Duodenal mucosa (tissue), 2 donors: Measurements from ENCODE around the gene KCNA2.

Source experiments
- H3K27ac ChIP-seq: one replicate; pipeline ENCODE4 v1.7.0; 2013; ENCODE audit warnings: low read depth, low read length
- H3K27me3 ChIP-seq, 2 donors: one replicate each; pipeline ENCODE4 v1.7.0; 2013; ENCODE audit warnings: low read length in 2 of 2, control low read depth in 1 of 2; ENCODE audit not compliant: insufficient read depth in 2 of 2, control insufficient read depth in 1 of 2
- H3K36me3 ChIP-seq, 2 donors: one replicate each; pipeline ENCODE4 v1.7.0; 2013; ENCODE audit warnings: low read length in 2 of 2, control low read depth in 1 of 2; ENCODE audit not compliant: insufficient read depth in 2 of 2, control insufficient read depth in 1 of 2
- H3K4me1 ChIP-seq, 2 donors: one replicate each; pipeline ENCODE4 v1.7.0; 2013; ENCODE audit warnings: low read length in 2 of 2, control low read depth in 1 of 2; ENCODE audit not compliant: insufficient read depth in 2 of 2, control insufficient read depth in 1 of 2
- H3K4me3 ChIP-seq, 2 donors: one replicate each; pipeline ENCODE4 v1.7.0; 2013; ENCODE audit warnings: low read length in 2 of 2, low read depth in 1 of 2
- H3K9ac ChIP-seq, 2 donors: one replicate each; pipeline ENCODE4 v1.7.0; 2013; ENCODE audit warnings: low read length in 2 of 2, low read depth in 1 of 2
- H3K9me3 ChIP-seq, 2 donors: one replicate each; pipeline ENCODE4 v1.7.0; 2013; ENCODE audit warnings: low read length in 2 of 2, control low read depth in 1 of 2; ENCODE audit not compliant: control insufficient read depth in 1 of 2

Gene KCNA2

DNA sequence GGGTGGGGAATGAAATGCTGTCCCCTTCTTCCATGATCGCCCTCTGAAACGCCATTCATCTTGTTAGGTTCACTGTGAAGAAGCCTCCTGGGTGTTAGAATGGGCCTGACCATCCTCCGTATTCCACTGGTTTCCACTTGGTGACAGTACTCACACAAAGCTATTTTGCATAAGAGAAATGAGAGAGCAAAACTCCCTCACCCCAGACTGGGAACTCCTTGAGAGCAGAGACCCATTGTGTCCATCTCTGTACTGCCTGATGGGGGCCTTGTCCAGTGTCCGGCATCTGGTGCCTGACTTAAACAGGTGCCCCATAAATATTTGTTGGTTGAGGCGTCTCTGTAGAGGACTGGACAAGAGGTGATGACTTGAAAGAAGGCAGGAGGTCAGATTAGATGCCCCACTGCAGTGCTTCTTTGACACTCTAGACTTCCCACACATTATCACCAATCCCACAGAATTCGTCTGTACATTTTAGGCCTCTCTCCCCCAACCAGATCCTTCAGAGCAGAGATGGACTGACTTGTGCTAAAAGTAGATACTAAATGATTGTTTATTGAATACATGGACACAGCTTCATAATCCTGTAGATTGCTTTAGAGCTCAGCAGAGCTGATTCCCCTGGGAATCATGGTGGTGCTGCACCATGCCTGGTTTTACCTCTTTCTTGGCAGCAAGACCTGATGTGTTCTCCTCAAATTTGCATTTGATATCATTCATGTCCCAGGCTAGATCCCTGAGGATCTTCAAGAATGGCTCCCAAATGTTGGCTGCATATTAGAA is 22.4 kb upstream of the KCNA2 start:
- H3K36me3 ChIP-seq: no peaks in the 10 kb centered on the region
- H3K27me3 ChIP-seq: no peaks in the 10 kb centered on the region
- no peak overlapping the region for H3K4me3 ChIP-seq
- H3K4me1 ChIP-seq: peaks cover under 1 to 7% of the 10 kb centered on the region in 2 donors
- no peaks in the 10 kb centered on the region for H3K9me3 ChIP-seq
- H3K27ac ChIP-seq: no peak overlapping the region
- H3K9ac ChIP-seq: no peak overlapping the region

DNA sequence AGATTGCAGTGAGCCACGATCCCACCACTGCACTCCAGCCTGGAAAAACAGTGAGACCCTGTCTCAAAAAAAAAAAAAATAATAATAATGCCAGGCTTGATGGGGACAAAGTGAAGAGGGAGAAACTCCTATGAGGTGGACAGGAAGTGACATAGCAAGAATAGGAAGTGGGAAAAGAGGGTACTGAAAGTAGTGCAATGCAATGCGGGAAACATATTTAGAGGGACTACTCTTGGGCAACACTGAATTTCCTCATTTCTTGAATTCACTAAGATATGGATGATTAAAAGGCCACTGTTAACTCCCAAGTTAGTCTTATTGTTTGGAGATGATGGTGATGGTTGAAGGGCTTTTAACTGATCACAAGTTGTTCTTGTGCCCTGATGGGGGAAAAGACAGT is 21.6 kb upstream of the KCNA2 start:
- Histone ChIP-seq H3K27ac (no peak overlapping the region), H3K36me3 (no peaks in the 10 kb centered on the region), H3K4me3 (no peak overlapping the region), H3K4me1 (peaks cover 0 to 4% of the 10 kb centered on the region in 2 donors), H3K9me3 (no peaks in the 10 kb centered on the region), H3K9ac (no peak overlapping the region), H3K27me3 (no peaks in the 10 kb centered on the region)

DNA sequence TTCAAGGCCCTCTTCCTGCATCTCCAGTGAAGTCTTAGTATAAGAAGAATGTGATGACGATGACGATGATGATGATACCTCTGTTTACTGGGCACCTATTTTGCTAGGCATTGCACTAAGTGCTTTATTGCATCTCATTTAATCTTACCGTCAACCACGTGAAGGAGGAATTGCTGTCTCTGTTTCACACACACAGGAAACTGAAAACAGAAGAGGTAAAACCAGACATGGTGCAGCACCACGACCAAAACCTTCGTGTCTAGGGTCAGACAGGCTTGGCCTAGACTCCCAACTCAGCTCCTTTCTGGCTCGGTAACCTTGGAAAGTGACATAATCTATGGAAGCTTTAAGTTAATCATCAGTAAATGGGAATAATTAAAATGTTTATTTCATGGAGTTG is 20.7 kb upstream of the KCNA2 start:
- H3K9ac ChIP-seq: no peak overlapping the region
- no peaks in the 10 kb centered on the region for H3K9me3 ChIP-seq
- H3K4me1 ChIP-seq: peaks cover 0 to under 1% of the 10 kb centered on the region in 2 donors
- H3K4me3 ChIP-seq: no peak overlapping the region
- H3K36me3 ChIP-seq: no peaks in the 10 kb centered on the region
- no peak overlapping the region for H3K27ac ChIP-seq
- H3K27me3 ChIP-seq: no peaks in the 10 kb centered on the region

DNA sequence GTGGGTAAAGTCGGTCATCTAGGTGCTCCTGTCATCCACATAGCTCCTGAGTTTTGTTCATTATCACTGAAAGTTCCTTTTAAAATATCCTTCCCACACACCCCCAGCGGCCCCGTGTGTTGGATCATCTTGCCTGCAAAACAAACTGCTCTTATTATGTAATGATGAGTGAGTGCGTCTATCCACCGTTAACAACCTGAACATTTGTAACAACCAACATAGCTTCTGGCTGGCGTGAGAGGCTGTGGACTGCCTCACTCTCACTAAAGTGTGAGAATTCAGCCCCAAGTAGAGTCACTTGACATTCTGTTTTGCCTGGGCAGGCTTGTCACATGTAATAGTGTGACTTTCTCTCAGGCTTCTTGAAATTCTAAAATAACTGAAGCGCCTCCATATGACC is 14.5 kb upstream of the KCNA2 start:
- peaks cover 6 to 23% of the 10 kb centered on the region in 2 donors for H3K27me3 ChIP-seq
- H3K9me3 ChIP-seq: no peaks in the 10 kb centered on the region
- H3K4me3 ChIP-seq: no peak overlapping the region
- peaks cover 17 to 23% of the 10 kb centered on the region in 2 donors for H3K4me1 ChIP-seq
- no peak overlapping the region for H3K27ac ChIP-seq
- no peaks in the 10 kb centered on the region for H3K36me3 ChIP-seq
- H3K9ac ChIP-seq: no peak overlapping the region

DNA sequence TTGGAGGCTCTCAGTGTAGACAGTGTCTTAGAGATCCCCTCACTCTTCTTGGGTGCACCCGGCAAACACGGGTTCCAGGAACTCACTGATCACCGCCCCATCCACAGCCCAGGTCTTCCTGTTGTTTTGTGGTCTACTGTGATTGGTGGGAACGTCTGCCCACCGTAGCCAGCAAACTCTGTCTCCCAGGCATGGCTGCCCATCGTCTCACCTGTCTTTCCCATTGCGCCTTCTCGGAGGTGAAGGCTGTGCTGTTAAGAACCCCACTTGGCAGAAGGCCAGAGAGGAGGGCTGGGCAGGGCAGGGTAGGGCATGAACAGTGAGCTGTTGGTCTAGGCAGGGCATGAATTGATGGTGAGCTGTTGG is 14.1 kb upstream of the KCNA2 start:
- Histone ChIP-seq H3K27me3 (peaks cover 6 to 23% of the 10 kb centered on the region in 2 donors), H3K9ac (no peak overlapping the region), H3K4me1 (peaks cover 17 to 23% of the 10 kb centered on the region in 2 donors), H3K36me3 (no peaks in the 10 kb centered on the region), H3K27ac (no peak overlapping the region), H3K9me3 (no peaks in the 10 kb centered on the region), H3K4me3 (peak overlapping the region in 1 of 2 donors; percentile 36)

DNA sequence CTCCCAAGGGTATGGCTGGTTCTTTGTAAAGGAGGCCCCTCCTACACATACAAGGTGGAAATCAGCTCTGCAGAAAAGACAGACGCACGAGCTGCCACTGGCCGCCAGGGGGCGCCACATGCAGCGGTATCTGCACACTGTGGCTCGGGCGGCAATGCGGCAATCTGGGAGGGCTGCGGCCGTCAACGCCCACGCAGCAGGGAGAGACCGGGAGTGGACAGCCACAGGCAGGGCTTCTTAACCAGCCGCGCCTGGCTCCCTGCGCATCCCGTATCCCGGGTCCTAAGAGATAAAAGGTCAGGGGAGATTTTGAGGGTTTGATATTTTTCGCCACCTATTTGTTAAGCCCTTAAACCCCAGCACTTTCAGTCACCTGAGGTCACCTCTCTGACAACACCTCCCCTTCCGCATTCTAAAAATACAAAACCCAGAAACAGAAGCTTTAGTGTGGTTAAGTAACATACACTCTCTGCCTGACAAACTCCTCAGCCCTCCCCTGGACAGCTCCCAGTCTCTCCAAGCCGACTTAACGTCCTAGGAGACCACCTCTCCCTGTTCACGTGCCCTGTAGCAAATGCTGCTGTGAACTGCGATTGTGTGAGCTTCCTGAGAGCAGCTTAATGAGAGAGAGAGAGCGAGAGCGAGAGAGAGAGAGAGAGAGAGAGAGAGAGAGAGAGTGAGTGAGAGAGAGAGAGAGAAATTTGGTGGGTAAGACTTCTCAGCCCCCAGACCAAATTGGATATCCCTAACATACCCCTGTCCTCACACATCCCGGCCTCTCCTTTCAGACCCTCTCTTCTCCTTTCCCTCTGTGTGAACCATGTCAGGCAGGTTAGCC is 13.5 kb upstream of the KCNA2 start:
- peak overlapping the region; percentile 36 to 62 for H3K4me3 ChIP-seq
- peak overlapping the region in 1 of 2 donors; percentile 7 for H3K9ac ChIP-seq
- H3K36me3 ChIP-seq: no peaks in the 10 kb centered on the region
- no peak overlapping the region for H3K27ac ChIP-seq
- H3K9me3 ChIP-seq: no peaks in the 10 kb centered on the region
- peaks cover 6 to 23% of the 10 kb centered on the region in 2 donors for H3K27me3 ChIP-seq
- peaks cover 17 to 23% of the 10 kb centered on the region in 2 donors for H3K4me1 ChIP-seq

DNA sequence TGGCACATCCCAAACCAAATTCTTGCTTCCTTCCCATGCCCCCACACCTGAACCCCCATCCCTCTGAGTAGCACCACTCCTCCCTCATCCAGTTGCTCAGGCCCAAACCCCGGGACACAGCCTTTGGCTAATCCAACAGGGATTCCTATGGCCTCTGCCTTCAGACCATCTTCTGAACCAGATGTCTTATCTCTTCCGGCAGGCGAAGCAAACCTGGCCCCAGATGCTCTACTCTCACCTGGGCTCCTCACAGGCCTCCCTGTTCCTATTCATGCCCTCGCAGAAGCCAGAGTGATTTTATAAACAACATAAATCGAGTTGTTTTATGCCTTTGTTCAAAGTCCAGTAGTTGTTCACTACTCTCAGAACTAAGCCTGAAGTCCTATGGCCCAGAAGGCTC is 12.5 kb upstream of the KCNA2 start:
- Histone ChIP-seq H3K27ac (no peak overlapping the region), H3K9me3 (no peaks in the 10 kb centered on the region), H3K4me1 (peaks cover 17 to 23% of the 10 kb centered on the region in 2 donors), H3K27me3 (peaks cover 7 to 23% of the 10 kb centered on the region in 2 donors), H3K4me3 (no peak overlapping the region), H3K36me3 (no peaks in the 10 kb centered on the region), H3K9ac (no peak overlapping the region)

DNA sequence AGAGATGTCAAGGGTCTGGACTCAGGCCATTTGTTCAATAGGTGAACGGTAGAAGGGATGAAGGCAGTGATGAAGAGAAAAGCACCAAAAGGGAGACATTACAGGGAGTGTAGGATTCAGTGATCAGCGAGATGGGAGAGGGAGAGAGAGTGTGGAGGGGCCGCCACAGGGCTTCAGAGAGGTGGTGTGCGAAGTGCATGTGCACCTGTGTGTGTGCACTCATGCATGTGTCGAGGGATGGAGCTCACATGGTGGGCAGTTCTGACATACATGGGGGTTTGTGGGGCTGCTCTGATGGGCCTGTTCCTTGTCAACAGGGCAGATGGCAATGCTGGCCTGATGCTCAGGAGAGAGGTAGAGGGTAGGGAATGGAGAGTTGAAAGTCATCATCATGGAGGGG is 11.4 kb upstream of the KCNA2 start:
- Histone ChIP-seq H3K27ac (no peak overlapping the region), H3K9me3 (no peaks in the 10 kb centered on the region), H3K27me3 (peaks cover 16 to 23% of the 10 kb centered on the region in 2 donors), H3K9ac (no peak overlapping the region), H3K4me1 (peaks cover 17 to 23% of the 10 kb centered on the region in 2 donors), H3K36me3 (no peaks in the 10 kb centered on the region), H3K4me3 (no peak overlapping the region)

DNA sequence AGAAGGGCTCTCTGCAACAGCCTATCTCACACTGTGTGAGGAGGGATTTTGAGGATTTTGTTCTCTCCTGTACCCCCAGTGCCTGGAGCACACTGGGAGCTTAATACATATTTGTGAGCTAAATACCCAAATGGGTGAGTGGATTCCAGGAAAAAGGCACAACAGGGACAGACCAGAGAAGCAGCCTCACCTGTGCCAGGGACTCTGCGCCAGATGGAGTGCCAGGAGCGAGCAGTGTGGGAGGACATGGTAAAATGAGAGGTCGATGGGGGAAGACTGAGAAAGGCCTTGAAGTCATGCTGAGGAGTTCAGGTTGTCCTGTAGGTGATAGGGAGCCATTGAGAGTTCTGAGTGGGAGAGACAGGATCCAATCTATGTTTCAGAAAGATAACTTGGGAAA is 11.0 kb upstream of the KCNA2 start:
- no peak overlapping the region for H3K27ac ChIP-seq
- no peak overlapping the region for H3K9ac ChIP-seq
- H3K4me3 ChIP-seq: no peak overlapping the region
- no peaks in the 10 kb centered on the region for H3K36me3 ChIP-seq
- H3K27me3 ChIP-seq: peaks cover 16 to 23% of the 10 kb centered on the region in 2 donors
- H3K9me3 ChIP-seq: no peaks in the 10 kb centered on the region
- H3K4me1 ChIP-seq: peaks cover 17 to 23% of the 10 kb centered on the region in 2 donors

DNA sequence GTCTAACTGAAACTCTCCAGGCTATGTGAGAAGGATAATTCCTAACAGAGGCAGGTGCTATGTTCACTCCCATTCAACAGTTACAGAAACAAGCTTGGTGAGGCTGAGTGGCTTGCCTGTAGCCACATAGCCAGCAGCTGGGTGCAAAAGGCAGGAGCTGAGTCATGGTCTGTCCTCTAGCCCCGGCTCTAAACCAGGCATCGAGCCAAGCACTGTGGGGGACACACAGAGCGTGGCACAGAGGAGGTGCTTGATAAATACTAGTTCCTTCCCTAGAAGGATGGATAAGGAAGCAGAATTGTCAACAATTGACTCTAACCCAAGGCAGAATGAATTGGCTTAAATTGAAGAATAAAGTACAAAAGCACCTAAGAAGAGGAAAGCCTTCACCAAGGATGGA is 10.4 kb upstream of the KCNA2 start:
- no peak overlapping the region for H3K9ac ChIP-seq
- no peaks in the 10 kb centered on the region for H3K36me3 ChIP-seq
- H3K4me1 ChIP-seq: peaks cover 17 to 23% of the 10 kb centered on the region in 2 donors
- H3K9me3 ChIP-seq: no peaks in the 10 kb centered on the region
- H3K27me3 ChIP-seq: peaks cover 16 to 23% of the 10 kb centered on the region in 2 donors
- H3K4me3 ChIP-seq: no peak overlapping the region
- H3K27ac ChIP-seq: no peak overlapping the region
